ENCODE data around the gene ABTB2. TPM values are rescaled to one million over a fixed set of nuclear protein-coding genes. Genes with fewer than 3 reads are reported as not detected.

Gene ABTB2
- total and polyA plus RNA-seq, 2 of the 8 experiments (the other 6 are each of a cell fraction or from before 2014, with no cell fraction given): 7.7 to 10.2 TPM

DNA sequence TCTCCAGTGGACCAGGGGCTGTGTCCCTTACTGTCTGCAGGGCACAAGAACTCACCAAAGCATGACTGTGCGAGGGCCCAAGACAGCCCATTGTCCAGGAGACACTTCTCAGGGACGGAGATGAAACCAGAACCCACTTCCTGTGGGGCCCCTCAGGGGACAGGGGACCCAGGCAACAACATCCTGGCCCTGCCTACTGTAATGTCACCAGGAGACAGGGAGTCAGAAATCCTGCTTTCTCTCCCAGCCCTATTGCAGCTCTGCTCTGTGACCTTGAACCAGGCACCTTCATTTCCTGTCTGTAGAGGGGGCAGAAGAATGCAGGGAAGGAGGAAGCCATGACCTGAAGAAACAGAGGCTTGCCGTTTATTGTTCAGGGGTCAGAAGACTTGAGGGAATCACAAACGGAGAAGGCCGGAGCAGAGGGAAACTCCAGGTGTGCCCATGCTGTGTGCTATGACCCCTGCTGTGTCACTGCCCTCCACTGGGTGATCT lies 154.4 kb downstream of the ABTB2 start (continued):
- no peak for TF ChIP-seq EGR1 (IDR thresholded peaks at IDR 0.05; ENCODE audit: borderline replicate concordance, low read depth, low read length)
- no peak for TF ChIP-seq RAD21 (IDR thresholded peaks at IDR 0.05 in 1 of 2, conservative IDR thresholded peaks at IDR 0.05 in 1 of 2; ENCODE audit: low read depth in 2 of 2, low read length in 2 of 2)
- no peak for TF ChIP-seq EP300 (IDR thresholded peaks at IDR 0.05; ENCODE audit: borderline replicate concordance in 1 of 2, low read depth in 2 of 2, low read length in 2 of 2)
